GM21619 (cell line): ENCODE results near the gene AMZ2.
"Not testable (repeated sequence)": the region's sequence is repeated elsewhere in the genome, so short reads cannot be mapped to it uniquely, and the experiment has no call there.

Experiments used
- ATAC-seq: cut with Tn5 transposase; IDR thresholded peaks from one replicate; pipeline ENCODE4 v1.9.1; 2021; ENCODE audit not compliant: unreplicated experiment

The AMZ2 gene

GRCh38 chr17:68248199-68248825, 469 bp downstream of the AMZ2 start:
- ATAC-seq, result peak; percentile 22

GRCh38 chr17:68248891-68249290, 1.0 kb downstream of the AMZ2 start:
- no peak for ATAC-seq

GRCh38 chr17:68249354-68249765, 1.5 kb downstream of the AMZ2 start:
- no peak for ATAC-seq

- not testable (repeated sequence) for ATAC-seq
These were observed 5.6 kb downstream of the AMZ2 start for GRCh38 chr17:68253426-68253825.

GRCh38 chr17:68255151-68255550, 7.3 kb downstream of the AMZ2 start:
- no peak for ATAC-seq

- no peak for ATAC-seq
These were observed 8.1 kb downstream of the AMZ2 start for GRCh38 chr17:68255731-68256538.

- ATAC-seq, result not testable (repeated sequence)
These were observed 8.9 kb downstream of the AMZ2 start for GRCh38 chr17:68256701-68257100.

GRCh38 chr17:68257934-68258333, 10.1 kb downstream of the AMZ2 start:
- no peak for ATAC-seq

GRCh38 chr17:68258890-68259647, 11.2 kb downstream of the AMZ2 start:
- peak; percentile 88 for ATAC-seq

GRCh38 chr17:68259648-68259951, 11.8 kb downstream of the AMZ2 start:
- ATAC-seq, result not testable (repeated sequence)

- ATAC-seq, result no peak
These were observed 12.4 kb downstream of the AMZ2 start for GRCh38 chr17:68260051-68260762.

GRCh38 chr17:68262467-68262866, 14.6 kb downstream of the AMZ2 start:
- ATAC-seq, result not testable (repeated sequence)

- ATAC-seq, result not testable (repeated sequence)
These were observed 15.3 kb downstream of the AMZ2 start for GRCh38 chr17:68263101-68263681.

GRCh38 chr17:68265833-68266232, 18.0 kb downstream of the AMZ2 start:
- ATAC-seq, result not testable (repeated sequence)

- ATAC-seq, result no peak
These were observed 25.9 kb downstream of the AMZ2 start for GRCh38 chr17:68273722-68274121.

- ATAC-seq, result not testable (repeated sequence)
These were observed 28.5 kb downstream of the AMZ2 start for GRCh38 chr17:68276339-68276738.

- ATAC-seq, result no peak
These were observed 30.0 kb downstream of the AMZ2 start for GRCh38 chr17:68277807-68278206.

GRCh38 chr17:68281965-68282364, 34.1 kb downstream of the AMZ2 start:
- not testable (repeated sequence) for ATAC-seq

- peak; percentile 16 for ATAC-seq
These were observed 40.5 kb downstream of the AMZ2 start for GRCh38 chr17:68288375-68288774.

- no peak for ATAC-seq
These were observed 41.0 kb downstream of the AMZ2 start for GRCh38 chr17:68288804-68289203.

- no peak for ATAC-seq
These were observed 41.6 kb downstream of the AMZ2 start for GRCh38 chr17:68289473-68289872.
